Activated CD4-positive, alpha-beta memory T cell treated with anti-CD3 and anti-CD28 coated beads for 36 hours (primary cell): ENCODE data around the gene LGR5. TPM values are rescaled to one million over a fixed set of nuclear protein-coding genes. Genes with fewer than 3 reads are reported as not detected.
"Not testable (repeated sequence)": the region's sequence is repeated elsewhere in the genome, so short reads cannot be mapped to it uniquely, and the experiment has no call there.

ENCODE experiments used
- CTCF ChIA-PET: fragments of 350-600 bp; sonication (Branson Sonifier 250); formaldehyde crosslinking; loops from one replicate; lab custom pipeline; 2021; ENCODE audit warnings: antibody characterized with exemption, inconsistent platforms; lab: Charles Lee
- POLR2A ChIA-PET: fragments of 350-600 bp; sonication (Branson Sonifier 250); formaldehyde crosslinking; loops from one replicate; lab custom pipeline; 2021; ENCODE audit warnings: antibody characterized with exemption; lab: Charles Lee
- DNase-seq: peaks from one replicate; pipeline ENCODE4 v3.0.0-alpha.2; 2020
- H3K27ac Mint-ChIP-seq: one replicate; pipeline ENCODE4 v1.8.0; 2021; ENCODE audit warnings: mixed read lengths
- H3K27me3 Mint-ChIP-seq: one replicate; pipeline ENCODE4 v1.8.0; 2021; ENCODE audit warnings: mixed read lengths
- H3K36me3 Mint-ChIP-seq: one replicate; pipeline ENCODE4 v1.8.0; 2021; ENCODE audit warnings: mixed read lengths
- H3K4me1 Mint-ChIP-seq: one replicate; pipeline ENCODE4 v1.8.0; 2021; ENCODE audit warnings: low read depth, mixed read lengths
- H3K4me3 Mint-ChIP-seq: one replicate; pipeline ENCODE4 v1.8.0; 2021; ENCODE audit warnings: mild to moderate bottlenecking, mixed read lengths
- H3K9me3 Mint-ChIP-seq: one replicate; pipeline ENCODE4 v1.8.0; 2021; ENCODE audit warnings: mixed read lengths
- intact Hi-C: fragments of 100-400 bp; cut with micrococcal nuclease; formaldehyde crosslinking; loops from one replicate; pipeline ENCODE4 v1.15.1; 2023
- total RNA-seq, 2 experiments: library from RNA; stranded (reverse); gene quantifications; one replicate each; pipeline ENCODE4 v1.2.3, GENCODE V29; 2021

Gene LGR5
- total RNA-seq, 2 experiments from 2014 or later: not detected

DNA sequence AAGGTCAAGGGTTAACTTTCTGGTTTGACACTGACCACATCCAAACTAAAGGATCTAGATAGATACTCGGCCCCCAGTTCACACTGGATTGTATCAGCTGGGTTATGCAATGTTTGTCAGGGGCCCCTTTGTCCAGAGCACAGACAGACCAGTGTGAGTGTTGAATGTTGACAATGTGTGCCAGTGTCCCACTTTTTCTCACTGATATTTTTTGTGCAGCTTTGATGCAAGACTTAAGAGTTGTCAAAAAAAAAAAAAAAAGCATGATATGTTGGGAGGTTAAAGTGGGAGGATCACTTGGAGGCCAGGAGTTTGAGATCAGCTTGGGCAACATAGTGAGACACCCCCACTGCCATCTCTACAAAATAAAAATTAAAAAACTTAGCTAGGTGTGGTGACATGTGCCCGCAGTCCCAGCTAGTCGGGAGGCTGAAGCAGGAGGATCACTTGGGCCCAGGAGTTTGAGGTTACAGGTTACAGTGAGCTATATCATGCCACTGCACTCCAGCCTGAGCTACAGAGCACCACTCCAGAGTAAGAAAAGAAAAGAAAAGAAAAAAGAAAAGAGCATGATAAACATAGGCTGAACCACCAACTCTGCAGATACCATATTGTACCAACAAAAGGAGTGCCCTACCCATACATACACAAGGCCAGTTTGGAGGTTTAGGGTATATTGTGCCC lies 97.5 kb downstream of the LGR5 start:
- no peak for DNase-seq
- H3K27me3 Mint-ChIP-seq: peaks cover 2% of the 10 kb centered on the region
- H3K27ac Mint-ChIP-seq: no peak overlapping the region
- ChIA-PET POLR2A (interaction anchor here (0.7 kb wide), 1 partner anchor 1277 kb away, joined by 3 read pairs; no protein-coding TSS in a partner anchor), CTCF (no interaction called here)
- no peaks in the 10 kb centered on the region for H3K4me1 Mint-ChIP-seq
- no peaks in the 10 kb centered on the region for H3K36me3 Mint-ChIP-seq
- H3K4me3 Mint-ChIP-seq: no peak overlapping the region
- no peaks in the 10 kb centered on the region for H3K9me3 Mint-ChIP-seq
- intact Hi-C loops: no loop called here

DNA sequence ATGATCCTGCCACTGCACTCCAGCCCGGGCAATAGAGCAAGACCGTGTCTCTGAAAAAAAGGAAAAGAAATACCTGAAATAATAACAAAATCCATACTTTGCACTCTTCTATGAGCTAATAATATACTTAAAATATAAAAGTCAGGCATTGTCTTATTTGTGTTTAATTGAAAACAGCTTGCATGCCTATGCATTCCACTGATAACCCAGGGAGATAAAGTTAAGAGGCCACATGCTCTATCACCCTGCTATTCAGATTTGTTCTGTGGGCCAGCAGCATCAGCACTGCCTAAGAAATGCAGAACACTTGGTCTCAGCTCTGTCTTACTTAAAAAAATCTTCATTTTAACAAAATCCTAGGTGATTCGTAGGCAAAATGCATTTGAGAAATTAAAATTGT lies 99.2 kb downstream of the LGR5 start:
- H3K4me3 Mint-ChIP-seq: no peak overlapping the region
- no peaks in the 10 kb centered on the region for H3K9me3 Mint-ChIP-seq
- H3K27ac Mint-ChIP-seq: no peak overlapping the region
- intact Hi-C loops: no loop called here
- no peak for DNase-seq
- peaks cover 2% of the 10 kb centered on the region for H3K27me3 Mint-ChIP-seq
- POLR2A ChIA-PET: no interaction called here
- CTCF ChIA-PET: no interaction called here
- no peaks in the 10 kb centered on the region for H3K36me3 Mint-ChIP-seq
- H3K4me1 Mint-ChIP-seq: no peaks in the 10 kb centered on the region

DNA sequence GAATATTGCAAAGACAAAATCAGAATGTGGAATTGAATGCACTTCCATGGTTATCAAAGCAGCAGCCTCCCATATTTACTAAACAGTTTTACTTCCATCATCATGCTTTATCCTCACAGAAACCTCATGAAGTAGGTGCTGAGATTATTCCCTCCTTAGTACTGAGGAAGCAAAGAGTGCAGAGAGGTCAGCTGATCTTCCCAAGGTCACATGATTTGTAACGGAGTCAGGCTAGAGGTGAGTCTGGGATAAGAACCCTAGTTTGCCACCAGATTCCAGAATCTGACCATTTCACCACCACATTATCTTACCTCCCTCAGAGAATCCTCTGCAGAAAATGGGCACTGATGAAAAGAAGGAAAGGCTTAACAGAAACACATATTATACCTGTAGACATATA lies 102.0 kb downstream of the LGR5 start:
- POLR2A ChIA-PET: no interaction called here
- intact Hi-C loops: no loop called here
- Mint-ChIP-seq H3K27ac (no peak overlapping the region), H3K4me3 (no peak overlapping the region), H3K36me3 (no peaks in the 10 kb centered on the region), H3K4me1 (no peaks in the 10 kb centered on the region), H3K9me3 (no peaks in the 10 kb centered on the region), H3K27me3 (no peaks in the 10 kb centered on the region)
- DNase-seq: no peak
- CTCF ChIA-PET: no interaction called here

DNA sequence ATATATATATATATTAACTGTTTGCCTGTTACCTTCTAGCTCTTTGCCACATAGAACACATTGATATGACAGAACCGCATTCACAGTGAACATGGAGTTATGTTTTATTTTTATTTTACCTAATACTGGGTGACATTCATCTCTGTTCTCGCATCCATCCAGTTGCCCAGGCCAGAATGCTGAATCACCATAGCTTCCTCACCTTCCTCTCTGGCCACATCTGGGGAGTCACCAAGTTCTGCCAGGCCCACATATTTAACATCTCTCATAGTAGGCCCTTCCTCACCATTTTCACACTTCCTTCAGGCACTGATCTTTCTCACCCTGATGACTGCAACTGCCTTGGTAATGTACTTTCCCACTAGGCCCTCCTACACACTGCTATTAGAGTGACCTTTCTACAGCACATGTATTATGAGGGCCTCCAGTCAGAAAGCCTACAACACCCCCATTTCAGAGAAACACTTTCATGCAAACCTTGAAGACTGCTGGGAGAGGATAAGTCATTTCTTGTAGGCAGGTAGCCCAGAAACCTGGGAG lies 106.8 kb downstream of the LGR5 start:
- intact Hi-C loops: no loop called here
- no peaks in the 10 kb centered on the region for H3K27me3 Mint-ChIP-seq
- DNase-seq: no peak
- no peaks in the 10 kb centered on the region for H3K9me3 Mint-ChIP-seq
- H3K36me3 Mint-ChIP-seq: no peaks in the 10 kb centered on the region
- no peak overlapping the region for H3K27ac Mint-ChIP-seq
- CTCF ChIA-PET: no interaction called here
- no peak overlapping the region for H3K4me3 Mint-ChIP-seq
- H3K4me1 Mint-ChIP-seq: no peaks in the 10 kb centered on the region
- POLR2A ChIA-PET: no interaction called here

DNA sequence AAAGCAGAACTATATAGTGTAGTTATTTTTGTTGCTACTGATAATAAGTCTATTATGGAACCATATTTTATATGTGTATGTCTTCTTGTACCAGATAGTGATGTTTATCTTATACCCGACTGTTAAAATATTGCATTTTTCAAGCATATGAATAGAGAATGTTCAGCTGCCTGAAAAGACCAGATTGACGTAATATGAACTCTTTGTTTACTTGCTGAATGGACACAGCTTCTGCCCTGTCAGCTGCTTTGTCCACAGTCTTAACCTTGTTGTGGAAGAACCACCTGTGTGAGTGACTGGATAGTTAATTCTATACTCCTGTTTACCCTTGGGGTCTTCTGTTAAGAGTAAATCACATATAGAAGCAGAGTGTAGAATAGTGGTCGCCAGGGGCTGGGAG lies 109.3 kb downstream of the LGR5 start:
- no peak for DNase-seq
- no peak overlapping the region for H3K4me3 Mint-ChIP-seq
- no peaks in the 10 kb centered on the region for H3K4me1 Mint-ChIP-seq
- H3K27ac Mint-ChIP-seq: no peak overlapping the region
- no peaks in the 10 kb centered on the region for H3K9me3 Mint-ChIP-seq
- intact Hi-C loops: no loop called here
- POLR2A ChIA-PET: no interaction called here
- no peaks in the 10 kb centered on the region for H3K27me3 Mint-ChIP-seq
- CTCF ChIA-PET: no interaction called here
- no peaks in the 10 kb centered on the region for H3K36me3 Mint-ChIP-seq

DNA sequence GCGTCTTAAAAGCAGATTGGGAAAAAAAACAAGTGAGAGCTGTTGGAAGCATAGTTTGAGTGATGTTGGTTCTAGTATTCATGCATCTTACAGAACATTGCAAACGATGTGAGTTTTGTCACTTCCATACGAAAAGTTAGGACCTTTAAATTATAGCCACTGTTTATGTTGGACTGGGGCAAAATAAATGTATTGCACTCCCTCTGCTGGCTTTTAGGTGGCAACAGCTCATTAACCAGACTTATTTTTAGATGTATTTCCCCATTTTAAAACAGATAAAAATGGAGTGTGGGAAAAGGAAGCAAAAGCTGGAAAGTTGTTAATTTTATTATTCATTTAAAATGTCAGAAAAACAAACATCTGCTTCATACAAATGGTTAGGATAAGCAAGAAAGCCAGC lies 111.9 kb downstream of the LGR5 start:
- POLR2A ChIA-PET: no interaction called here
- Mint-ChIP-seq H3K4me3 (no peak overlapping the region), H3K36me3 (no peaks in the 10 kb centered on the region), H3K4me1 (no peaks in the 10 kb centered on the region), H3K27me3 (no peaks in the 10 kb centered on the region), H3K9me3 (no peaks in the 10 kb centered on the region), H3K27ac (no peak overlapping the region)
- CTCF ChIA-PET: interaction anchor here (1.2 kb wide), 1 partner anchor 136 kb away, joined by 3 read pairs; no protein-coding TSS in a partner anchor
- intact Hi-C loops: loop anchor here (1.0 kb wide), 1 partner anchor 136 kb away; no protein-coding TSS in a partner anchor
- DNase-seq: no peak

DNA sequence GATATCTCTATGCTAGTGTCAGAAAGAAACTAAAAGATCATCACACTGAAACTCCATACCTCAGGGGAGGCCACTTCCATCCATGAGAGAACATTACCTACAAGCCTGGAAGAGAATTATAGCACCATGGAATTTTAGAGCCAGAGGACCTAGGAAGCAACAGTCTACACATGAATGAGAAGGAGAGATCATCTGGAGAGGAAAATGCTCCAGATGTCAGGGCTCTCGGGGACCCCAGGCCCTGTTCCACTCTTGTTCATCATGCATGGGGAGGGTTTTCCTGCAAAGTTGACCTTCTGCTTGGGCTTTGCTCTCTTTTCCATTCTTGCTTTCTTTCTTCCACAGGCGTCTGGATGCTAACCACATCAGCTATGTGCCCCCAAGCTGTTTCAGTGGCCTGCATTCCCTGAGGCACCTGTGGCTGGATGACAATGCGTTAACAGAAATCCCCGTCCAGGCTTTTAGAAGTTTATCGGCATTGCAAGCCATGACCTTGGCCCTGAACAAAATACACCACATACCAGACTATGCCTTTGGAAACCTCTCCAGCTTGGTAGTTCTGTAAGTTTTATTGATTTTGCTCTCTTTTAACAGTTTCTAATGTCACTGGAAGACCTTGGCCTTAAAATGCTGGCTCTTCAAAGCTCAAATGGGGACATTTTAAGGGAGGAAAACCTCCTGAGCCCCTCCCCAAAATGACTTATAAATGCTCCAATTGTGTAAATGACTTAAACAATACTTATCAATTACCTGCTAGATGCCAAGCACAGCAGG lies 113.3 kb downstream of the LGR5 start:
- Mint-ChIP-seq H3K4me1 (no peaks in the 10 kb centered on the region), H3K27me3 (no peaks in the 10 kb centered on the region), H3K27ac (no peak overlapping the region), H3K36me3 (no peaks in the 10 kb centered on the region), H3K4me3 (no peak overlapping the region), H3K9me3 (no peaks in the 10 kb centered on the region)
- ChIA-PET CTCF (interaction anchor here (0.5 kb wide), 1 partner anchor 10 kb away, joined by 3 read pairs; no protein-coding TSS in a partner anchor), POLR2A (no interaction called here)
- DNase-seq: no peak
- intact Hi-C loops: no loop called here

DNA sequence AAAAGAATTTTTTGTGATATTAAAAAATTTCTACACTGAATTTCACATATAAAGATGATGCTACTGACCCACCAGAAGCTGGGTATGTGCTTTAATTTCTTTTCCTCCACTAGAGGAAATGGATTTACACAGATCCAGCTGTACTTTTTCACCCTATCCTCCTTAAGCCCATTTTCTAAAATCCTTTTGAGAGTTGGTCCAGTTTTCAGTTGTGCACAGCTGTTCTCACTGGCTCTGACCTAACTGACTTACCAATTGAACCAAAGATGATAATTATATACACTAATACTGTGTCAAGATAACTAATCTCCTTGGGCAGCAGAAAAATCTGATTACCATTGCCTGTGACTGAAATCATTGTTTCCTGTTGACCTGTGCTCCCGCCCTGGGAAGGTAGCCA lies 115.6 kb downstream of the LGR5 start:
- ChIA-PET POLR2A (no interaction called here), CTCF (no interaction called here)
- no peak for DNase-seq
- Mint-ChIP-seq H3K27me3 (no peaks in the 10 kb centered on the region), H3K27ac (no peak overlapping the region), H3K9me3 (no peaks in the 10 kb centered on the region), H3K36me3 (no peaks in the 10 kb centered on the region), H3K4me3 (no peak overlapping the region), H3K4me1 (no peaks in the 10 kb centered on the region)
- intact Hi-C loops: no loop called here

DNA sequence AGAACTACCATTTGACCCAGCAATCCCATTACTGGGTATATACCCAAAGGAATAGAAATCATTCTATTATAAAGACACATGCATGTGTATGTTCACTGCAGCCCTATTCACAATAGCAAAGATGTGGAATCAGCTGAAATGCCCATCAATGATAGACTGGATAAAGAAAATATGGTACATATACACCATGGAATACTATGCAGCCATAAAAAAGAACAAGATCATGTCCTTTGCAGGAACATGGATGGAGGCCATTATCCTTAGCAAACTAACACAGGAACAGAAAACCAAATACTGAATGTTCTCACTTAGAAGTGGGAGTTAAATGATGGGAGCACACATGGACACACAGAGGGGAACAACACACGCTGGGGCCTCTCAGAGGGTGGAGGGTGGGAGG lies 116.2 kb downstream of the LGR5 start:
- H3K27ac Mint-ChIP-seq, DNase-seq, intact Hi-C loops, H3K36me3 Mint-ChIP-seq, POLR2A ChIA-PET, H3K4me3 Mint-ChIP-seq, CTCF ChIA-PET, H3K4me1 Mint-ChIP-seq, H3K27me3 Mint-ChIP-seq, H3K9me3 Mint-ChIP-seq: not testable (repeated sequence)

DNA sequence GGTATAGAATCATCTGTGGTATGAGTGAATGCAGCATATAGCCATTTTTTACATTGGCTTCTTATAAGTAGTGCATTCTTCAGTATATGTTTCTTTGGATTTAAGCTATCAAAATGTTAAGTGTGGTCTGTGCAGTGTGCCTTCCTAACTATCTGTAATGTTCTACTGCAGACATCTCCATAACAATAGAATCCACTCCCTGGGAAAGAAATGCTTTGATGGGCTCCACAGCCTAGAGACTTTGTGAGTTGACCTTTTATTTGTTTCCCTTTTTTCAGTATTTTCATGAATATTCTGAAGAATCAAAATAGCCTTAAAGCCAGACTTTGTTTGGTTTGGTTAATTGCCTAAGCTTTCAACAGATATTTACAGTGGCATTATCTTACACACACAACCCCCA lies 116.8 kb downstream of the LGR5 start:
- Mint-ChIP-seq H3K4me3 (no peak overlapping the region), H3K27me3 (peaks cover 2% of the 10 kb centered on the region), H3K36me3 (no peaks in the 10 kb centered on the region), H3K27ac (no peak overlapping the region), H3K9me3 (no peaks in the 10 kb centered on the region), H3K4me1 (no peaks in the 10 kb centered on the region)
- CTCF ChIA-PET: no interaction called here
- POLR2A ChIA-PET: no interaction called here
- DNase-seq: no peak
- intact Hi-C loops: no loop called here

DNA sequence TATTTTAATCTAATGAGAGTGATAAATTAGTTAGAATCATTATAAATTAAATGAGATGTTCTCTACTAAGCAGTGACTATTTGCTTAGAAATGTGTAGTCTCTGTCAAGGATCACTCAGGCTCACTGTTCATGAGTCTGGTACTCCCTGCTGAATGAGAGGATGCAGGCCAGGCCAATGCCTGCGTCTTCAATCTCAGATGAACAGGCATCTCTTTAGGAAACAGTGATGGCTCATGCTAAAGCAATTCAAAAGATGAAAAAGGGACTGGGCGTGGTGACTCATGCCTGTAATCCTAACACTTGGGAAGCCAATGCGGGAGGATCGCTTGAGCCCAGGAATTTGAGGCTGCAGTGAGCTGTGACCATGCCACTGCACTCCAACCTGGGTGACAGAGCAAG lies 117.3 kb downstream of the LGR5 start:
- Mint-ChIP-seq H3K36me3 (no peaks in the 10 kb centered on the region), H3K27ac (no peak overlapping the region), H3K27me3 (peaks cover 2% of the 10 kb centered on the region), H3K4me1 (no peaks in the 10 kb centered on the region), H3K9me3 (no peaks in the 10 kb centered on the region), H3K4me3 (no peak overlapping the region)
- ChIA-PET CTCF (no interaction called here), POLR2A (no interaction called here)
- intact Hi-C loops: no loop called here
- DNase-seq: no peak

DNA sequence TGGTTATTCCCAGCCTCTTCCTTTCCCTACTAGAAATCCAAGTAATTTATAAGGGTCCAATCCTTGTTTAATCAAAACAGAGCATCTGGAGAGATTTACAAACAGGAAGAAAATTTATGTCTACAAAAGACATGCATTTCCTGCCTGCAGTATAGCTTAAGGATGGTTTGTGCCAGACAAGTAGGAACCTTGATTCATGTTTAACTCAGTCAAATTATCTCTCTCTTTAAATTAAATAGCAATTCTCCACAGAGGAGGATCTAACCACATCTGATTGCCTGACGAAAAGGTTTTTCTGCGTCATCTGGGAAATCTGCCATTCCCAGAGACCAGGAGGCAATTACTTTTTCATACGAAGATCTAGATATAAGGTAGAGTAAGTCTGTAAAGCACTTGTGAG lies 118.8 kb downstream of the LGR5 start:
- Mint-ChIP-seq H3K4me1 (no peaks in the 10 kb centered on the region), H3K9me3 (no peaks in the 10 kb centered on the region), H3K36me3 (no peaks in the 10 kb centered on the region), H3K27me3 (peaks cover 2% of the 10 kb centered on the region), H3K27ac (no peak overlapping the region), H3K4me3 (no peak overlapping the region)
- CTCF ChIA-PET: no interaction called here
- DNase-seq: no peak
- intact Hi-C loops: no loop called here
- POLR2A ChIA-PET: no interaction called here
